NCI-H1436 treated with DMSO at 0.1 percent for 48 hours (cell line): ENCODE results near the gene CDC42BPB.

Experiments
- DNase-seq: peaks from one replicate; lab custom pipeline; 2025; lab: John Stamatoyannopoulos, UW

CDC42BPB gene

DNA sequence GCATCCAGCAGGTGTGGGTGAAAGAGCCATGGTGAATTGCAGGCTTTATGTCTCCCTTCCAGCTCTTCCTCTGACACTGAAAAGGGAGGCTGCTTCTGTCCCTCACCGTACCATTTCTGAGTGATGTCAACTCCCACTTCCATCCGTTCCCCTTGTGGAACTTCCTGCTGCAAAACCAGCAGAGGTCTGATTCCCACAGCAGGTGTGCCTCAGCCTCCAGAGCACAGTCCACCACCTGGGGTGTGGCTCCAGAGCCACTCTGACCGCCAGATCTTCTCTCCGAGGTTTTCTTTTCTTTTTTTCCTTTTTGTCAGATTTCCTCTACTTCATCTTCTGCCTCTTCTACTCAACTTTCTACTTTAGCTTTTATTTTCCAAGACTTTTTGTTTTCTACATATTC, 62.7 kb downstream of the CDC42BPB start:
- DNase-seq, result no peak

DNA sequence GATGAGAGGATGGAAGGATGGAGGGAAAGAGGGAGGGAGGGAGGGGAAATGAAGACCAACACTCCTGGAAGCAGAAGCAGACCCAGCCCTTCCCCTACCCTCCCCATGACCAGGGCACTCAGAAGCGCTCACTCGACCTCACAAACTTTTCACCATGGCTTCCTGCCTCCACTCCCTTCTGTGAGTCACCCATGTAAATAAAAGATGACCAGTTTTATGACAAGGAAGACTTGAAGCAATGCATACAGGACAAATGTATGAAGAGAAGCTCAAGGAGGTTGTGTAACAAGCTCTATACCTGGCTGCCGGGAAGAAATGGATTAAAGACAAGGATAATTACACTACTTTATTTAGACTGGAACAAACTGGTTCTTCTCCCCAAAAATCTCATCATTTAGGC, 63.8 kb downstream of the CDC42BPB start:
- no peak for DNase-seq

DNA sequence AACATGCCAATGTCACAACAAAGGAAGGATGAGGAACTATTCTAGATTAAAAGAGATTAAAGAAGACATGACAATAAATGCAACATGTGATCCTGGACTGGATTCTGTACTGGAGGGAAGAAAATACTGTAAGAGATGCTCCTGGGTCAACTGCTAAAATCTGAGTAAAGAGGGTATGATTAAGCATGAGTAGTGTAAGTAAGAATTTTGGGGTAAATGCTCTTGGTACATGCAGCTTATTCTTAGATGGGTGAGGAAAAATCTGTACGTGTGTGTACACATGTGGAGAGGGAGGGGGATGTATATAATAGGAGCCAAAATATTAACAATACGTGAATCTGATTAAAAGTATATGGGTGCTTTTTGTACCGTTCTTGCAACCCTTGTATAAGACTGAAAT, 66.0 kb downstream of the CDC42BPB start:
- DNase-seq, result no peak

DNA sequence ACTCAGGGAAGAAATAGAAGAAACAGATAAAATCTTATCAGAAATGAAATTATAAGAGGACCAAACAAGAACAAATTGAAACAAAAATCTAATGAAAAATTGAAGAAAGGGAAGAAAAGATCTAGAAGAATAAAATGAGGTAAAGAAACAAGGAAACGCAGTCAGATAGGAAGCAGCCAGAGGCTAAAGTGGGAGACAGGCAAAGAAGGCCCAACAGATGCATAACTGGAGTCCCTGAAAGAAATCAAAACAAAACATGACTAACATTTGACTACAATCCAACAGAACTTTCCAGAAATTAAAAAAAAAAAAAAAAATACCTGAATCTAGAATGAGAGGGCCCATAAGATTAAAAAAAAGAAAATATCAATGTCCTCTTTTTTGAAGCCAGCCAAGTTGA, 69.3 kb downstream of the CDC42BPB start:
- no peak for DNase-seq

DNA sequence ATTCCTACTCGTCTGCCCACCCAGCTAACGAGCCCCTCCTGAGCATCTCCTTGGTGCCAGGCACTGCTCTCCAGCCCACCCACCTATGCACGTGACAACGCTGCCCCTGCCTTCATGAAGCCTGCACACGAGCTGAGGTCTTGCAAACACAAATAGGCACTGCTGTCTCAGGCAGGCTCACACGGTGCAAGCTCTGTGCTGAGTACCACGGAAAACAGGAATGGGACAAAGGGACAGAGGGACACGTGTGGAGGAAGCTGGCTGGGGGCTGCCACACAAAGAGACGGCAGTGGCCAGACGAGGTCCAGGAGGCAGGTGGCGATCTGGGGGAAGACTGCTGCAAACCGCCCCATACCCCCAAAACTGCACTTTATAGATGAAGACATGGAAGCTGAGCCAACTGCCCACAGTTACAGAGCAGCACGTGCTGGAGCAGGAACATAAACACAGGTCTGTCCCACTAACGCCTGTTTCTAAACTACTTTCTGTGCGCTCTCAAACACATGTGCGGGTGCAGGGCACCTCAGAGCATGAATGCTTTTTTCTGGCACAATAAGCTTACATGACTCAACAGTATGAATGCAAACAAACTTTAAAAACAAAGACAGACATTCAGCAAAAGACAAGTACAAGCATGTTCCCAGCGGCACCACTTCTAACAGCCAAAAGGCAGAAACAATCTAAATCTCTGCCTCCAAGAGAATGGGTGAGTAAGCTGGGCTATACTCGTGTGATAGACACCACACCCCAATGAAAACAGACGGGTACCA, 70.4 kb downstream of the CDC42BPB start:
- DNase-seq, result no peak

DNA sequence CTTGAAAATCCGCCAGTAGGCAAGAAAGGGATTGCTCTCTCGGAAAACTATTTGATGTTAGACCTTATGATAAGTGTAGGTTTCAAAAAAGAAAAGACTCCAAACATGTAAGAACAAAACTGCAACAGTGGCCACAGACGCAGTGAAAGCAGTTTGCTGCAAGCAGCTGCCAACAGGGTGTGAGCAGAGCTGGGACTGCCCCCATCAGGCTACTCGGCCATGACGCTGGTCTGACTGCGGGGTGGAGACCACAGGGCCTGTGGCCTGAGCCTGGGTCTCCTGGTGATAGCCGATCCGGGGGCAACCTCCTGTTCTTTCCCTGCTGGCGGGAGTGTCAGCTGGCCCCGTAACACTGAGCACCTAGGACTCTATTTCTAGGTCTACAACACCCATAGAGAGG, 71.7 kb downstream of the CDC42BPB start:
- DNase-seq, result no peak

DNA sequence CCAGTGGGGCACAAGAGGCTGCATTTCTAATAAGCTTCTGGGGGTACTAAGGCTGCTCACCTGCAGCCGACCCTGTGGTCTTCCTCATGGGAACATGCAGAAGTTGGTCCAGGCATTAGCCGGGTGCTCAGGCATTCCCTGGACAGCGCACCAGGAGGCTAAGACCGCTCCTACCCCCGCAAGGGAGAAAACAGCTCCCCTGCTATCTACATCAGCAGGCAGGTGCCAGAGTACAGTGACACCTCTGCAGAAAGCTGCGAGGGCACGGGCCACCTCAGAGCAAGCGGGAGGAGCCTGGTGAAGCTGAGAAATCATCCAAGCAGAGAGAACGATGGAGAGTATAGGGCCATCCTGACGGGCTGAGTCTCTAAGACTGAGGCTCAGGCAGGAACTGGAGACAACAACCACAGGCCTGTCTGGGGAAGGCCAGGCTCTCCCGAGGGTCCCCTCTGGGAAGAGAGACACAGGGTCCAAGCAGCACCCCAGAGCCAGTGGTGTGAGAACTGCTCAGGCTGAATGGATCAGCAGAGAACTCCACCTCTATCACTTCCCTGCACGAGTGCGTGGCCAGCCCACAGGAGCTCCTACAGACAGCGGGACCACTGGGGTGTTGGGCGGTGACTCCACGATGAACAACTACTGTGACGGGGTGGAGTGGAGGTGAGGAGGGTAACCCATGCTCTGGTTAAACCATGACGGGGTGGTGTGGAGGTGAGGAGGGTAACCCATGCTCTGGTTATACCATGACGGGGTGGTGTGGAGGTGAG, 72.8 kb downstream of the CDC42BPB start:
- no peak for DNase-seq

DNA sequence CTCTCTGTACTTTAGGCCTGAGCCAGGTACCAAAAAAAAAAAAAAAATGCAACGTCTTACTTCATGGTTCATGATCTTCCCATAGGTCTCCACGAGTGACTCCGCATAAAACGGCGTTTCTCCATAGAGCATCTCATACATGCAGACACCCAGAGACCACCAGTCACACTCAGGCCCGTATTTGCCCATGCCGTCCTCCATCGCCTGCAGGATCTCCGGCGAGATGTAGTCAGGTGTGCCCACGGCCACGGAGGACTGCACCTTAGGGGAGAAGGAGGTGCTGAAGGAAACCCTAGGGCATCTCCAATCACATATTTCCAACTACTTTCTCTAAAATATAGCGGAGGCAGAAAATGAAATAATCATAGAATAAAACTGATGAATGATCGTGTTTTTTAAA, 73.9 kb downstream of the CDC42BPB start:
- DNase-seq, result no peak

DNA sequence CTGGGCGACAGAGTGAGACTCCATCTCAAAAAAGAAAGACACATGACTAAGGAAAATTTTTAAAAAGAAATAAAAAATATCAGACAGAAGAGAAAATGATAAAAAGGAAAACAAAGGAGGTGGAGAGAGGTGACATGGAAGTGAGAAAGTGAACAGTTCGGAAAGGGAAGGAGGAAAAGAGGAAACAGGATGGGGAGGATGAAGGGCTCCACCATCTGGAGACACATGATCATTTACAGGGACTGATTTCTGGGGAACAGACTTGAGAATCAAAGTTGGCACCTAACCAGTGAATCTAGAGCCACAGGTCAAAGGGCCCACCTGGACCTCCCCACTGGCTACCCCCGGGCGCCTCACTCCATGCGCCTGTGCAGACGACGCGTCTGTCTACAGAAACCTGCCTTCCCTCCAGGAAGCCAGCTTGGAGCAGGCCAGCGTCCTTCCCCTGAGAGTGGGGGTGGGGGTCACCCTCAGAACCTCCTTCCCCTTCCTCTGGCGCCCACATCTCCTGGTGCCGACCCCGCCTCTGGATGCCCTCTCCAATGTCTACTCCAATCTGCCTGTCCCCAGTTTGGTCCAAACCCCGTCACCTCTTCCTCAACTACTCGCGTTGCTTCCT, 74.4 kb downstream of the CDC42BPB start:
- no peak for DNase-seq

DNA sequence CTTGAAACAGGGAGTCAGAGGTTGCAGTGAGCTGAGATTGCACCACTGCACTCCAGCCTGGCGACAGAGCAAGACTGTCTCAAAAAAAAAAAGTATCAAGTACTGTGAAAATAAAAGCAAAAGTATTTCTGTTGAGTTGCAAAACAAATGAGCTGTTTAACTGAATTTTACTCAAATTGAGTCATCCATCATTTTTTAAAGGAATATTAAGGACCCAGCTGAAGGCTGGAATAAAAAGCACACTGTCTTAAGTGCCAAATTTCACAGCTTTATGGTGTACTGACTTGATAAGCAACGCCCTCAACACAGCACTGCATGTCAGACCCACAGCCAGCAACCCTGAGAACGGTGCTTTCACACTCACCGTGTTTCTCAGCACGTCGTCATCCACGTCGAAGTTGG, 76.9 kb downstream of the CDC42BPB start:
- no peak for DNase-seq

DNA sequence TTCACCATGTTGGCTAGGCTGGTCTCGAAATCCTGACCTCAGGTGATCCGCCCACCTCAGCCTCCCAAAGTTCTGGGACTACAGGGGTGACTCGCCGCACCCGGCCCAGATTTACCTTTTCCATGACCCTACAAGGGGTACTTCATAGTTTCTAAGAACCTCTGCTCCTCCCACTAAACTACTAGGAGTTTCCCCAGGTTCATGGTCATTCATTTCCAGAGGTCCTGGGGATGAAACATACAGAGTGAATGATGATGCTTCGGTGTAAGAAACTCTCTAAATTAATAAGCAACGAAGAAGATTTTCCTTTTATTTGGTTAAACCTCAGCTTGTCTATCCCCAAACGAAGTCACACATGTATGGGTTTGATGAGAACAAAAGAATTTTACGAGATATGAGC, 77.9 kb downstream of the CDC42BPB start:
- no peak for DNase-seq

DNA sequence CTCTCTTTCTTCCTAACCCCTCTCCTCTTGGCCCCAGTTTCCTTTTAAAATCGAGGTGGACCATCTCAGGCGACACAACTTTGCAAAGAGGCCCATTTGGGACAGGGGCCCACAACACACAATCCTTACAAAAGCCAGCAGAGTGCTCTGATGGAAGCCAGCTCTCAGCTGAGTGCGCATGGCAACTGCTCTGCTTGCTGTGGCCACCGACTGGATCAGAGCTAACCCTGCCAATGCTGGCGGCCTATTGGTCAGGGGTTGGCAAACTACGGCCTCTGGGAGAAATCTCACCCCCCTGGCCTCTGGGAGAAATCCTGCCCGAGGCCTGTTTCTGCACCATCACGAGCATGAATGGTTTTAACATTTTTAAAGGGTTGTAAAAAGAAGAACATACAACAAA, 79.9 kb downstream of the CDC42BPB start:
- DNase-seq, result no peak

DNA sequence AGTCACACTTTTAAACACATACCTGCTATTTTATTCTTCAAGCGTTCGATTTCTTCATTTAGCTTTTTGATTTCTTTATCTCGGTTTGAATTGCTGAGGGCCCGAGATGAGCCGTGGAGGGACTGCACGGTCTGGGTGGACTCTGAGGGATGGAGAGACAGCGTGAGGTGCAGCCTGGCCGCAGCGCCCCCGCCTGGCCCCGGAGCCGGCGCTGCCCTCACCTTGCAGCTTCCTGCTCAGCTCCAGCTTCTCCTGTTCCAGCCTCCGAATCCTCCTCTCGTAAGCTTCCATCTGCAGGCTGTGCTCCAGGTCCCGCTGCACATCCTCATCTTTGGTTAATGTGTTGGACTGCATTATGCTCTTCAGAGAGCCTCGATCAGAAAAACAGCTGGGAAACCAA, 81.7 kb downstream of the CDC42BPB start:
- DNase-seq, result no peak

DNA sequence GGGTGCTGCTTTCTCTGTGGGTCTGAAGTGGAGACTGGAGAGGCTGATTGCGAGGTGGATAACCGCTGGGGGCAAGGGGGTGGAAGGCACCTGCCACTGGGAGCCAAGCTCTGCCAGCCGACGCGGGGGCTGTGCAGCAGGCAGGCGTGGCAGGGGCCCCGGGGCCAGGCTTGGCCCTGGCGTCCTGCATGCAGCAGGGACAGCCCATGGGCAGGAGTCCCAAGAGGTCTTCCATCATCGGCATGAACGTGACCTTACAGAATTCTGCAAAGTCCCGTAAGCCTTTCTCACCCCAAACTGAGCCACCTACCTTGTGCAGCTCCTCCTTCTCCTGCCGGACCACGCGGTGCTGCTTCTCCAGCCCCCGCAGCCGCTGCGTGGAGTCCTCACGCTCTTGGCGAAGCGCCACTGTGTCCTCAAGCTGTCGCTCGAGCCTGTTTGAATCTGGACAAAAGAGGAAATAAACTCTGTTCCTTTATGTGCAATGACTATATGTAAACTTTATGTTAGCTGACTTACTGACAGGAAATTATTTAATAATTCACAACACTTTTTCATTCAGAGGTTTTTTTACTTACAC, 83.6 kb downstream of the CDC42BPB start:
- DNase-seq, result no peak

DNA sequence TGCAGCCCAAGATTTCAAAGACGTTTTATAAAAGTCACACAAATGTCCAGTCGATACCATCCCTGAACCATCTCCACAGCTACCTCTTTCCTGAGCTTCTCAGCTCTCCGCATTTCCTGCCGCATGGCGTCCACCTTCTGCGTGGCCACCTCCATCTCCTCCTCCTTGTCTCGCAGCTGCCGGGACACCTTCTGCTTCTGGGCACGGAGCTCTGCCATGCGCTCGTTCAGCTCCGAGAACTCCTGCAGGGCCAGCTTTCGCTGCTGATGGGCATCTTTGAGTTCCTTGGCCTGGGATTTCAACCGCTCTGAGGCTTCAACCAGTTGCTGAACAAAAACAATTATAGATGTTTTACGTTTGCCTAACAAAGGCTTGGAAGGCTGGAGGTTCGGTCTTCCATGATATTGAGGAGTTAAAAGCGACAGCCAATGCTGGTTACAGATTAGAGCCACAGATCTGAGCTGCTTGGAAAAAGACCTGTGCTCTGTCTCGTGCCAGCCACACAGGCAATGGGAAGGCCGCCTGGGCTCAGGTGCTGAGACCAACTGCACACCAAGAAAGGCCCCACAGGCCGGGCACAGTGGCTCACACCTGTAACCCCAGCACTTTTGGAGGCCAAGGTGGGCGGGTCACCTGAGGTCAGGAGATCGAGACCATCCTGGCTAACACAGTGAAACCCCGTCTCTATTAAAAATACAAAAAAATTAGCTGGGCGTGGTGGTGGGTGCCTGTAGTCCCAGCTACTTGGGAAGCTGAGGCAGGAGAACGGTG, 85.3 kb downstream of the CDC42BPB start:
- no peak for DNase-seq

DNA sequence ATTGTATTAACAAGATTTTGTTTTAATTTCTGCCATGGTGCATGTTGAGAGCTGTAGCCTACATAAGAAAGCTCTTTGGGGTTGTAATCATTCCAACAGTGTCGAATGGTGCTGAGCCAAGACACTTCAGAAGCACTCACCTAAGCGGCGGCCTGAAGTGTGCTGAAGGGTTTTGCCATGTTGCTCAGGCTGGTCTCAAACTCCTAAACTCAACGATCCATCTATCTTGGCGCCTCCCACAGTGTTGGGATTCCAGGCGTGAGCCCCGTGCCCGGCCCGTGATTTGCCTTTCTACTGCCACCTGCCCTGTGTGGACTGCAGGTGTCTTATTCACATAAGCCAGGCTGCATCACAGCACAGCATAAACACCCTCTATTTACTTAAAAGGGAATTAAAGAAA, 86.0 kb downstream of the CDC42BPB start:
- DNase-seq, result no peak

DNA sequence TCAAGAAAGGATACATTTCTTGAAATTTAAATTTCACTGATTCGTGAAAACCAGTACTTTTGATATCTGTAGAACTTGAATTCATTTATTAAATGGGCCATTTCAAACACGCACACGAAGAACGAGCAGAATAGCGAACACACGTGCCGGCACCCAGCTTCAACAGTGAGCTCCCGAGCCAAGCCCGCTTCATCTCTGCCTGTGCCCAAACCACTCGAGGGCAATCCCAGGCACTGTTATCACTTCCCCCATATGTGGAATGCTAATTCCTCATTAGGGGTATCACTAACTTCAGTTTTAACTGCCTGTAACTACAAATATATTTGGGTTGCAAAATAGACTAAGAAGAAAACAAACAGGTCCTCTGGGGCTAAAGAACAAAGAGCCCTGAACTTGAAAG, 86.9 kb downstream of the CDC42BPB start:
- no peak for DNase-seq

DNA sequence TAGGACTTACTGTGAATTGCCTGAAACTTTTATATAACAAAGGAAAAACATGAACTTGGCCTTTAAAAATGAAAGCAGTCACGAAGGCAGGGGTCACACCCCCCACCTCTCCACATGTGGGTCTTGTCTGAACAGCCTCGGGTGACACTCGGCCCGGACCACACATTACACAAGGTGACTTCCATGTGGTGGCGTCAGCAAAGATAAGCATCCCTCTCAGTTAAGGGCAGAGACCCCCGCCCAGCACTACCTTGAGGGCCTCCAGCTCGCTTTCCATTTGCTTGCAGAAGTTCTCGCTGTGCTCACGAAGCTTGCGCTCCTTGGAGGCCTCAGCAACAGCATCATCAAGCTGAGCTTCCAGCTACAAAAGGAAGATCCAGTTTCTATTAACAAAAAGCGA, 87.4 kb downstream of the CDC42BPB start:
- no peak for DNase-seq

DNA sequence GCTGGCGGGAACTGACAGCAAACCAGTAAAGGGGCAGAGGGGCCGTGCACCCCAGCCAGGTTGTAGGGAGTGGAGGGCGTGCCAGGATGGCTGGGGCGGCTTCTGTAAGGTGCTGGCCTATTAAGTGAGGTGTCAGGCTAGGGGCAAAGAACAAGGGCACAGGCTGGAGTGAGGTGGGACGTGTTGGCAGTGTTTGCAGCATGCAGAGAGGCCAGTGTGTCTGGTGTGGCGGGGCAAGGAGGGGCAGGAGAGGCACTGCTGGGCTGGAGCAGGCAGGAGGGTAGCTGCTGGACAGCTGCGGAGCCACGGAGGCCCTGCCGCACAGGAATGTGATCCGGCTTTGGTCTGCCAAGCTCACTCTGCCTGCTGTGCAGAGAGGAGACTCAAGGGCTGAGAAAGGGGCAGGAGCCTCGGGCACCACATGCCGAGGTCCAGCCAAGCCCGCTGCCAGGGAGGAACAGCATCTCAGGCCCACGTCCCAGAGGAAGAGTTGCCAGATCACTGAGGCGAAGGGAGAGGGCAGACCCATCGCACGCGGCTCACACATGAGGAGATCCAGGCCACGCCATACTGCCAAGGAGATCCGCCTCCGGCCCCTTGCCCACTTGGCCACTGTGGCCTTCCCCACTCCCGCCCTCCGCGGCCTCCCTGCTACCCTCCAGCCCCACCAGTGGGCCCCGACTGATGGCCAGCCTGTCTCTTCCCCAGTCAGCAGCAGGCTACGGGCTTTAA, 88.1 kb downstream of the CDC42BPB start:
- DNase-seq, result no peak

DNA sequence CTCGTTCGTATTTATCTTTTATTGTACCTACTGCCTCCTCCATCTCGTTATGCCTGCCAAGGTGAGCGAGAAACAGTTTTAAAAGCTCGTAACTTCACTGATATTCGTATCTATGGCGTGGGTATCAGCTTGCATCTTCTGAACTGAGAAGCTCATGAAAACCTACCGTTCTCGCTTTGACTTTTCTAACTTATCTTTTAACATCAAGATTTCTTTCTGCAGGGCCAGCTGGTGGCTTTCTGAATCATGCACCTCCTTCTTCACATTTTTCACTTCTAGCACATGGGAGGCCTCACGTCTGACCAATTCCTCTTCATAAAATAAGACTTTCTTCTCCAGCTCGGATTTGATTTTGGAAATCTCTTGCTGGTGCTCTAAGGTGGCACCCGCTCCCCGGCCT, 89.0 kb downstream of the CDC42BPB start:
- DNase-seq, result no peak

DNA sequence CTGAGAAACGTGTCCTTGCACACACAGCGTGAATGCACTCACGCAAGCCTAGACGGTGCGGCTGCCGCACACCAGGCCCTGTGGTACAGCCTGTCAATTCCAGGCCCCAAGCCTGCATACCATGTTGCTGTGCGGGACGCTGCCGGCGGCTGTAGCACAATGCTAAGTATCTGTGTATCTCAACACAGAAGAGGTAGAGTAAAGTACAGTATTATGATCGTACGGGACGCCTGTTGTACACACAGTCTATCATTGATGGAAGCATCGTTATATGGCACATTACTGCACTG, 89.9 kb downstream of the CDC42BPB start:
- no peak for DNase-seq
